GM23338 (cell line): Measurements from ENCODE around the gene SPOPL. TPM values are rescaled to one million over a fixed set of nuclear protein-coding genes. Genes with fewer than 3 reads are reported as not detected.

Experiments
- ATAC-seq: fragments of 200-7000 bp; cut with Tn5 transposase; 3 replicates; pipeline ENCODE4 v1.9.1; 2020
- DNase-seq: peaks from one replicate; pipeline ENCODE4 v3.0.0-alpha.2; 2015; ENCODE audit warnings: low spot score
- H2AFZ ChIP-seq: fragments of 200-600 bp; sonication (generic); 2 replicates; pipeline ENCODE4 v1.8.0; 2016; ENCODE audit warnings: antibody characterized with exemption, mild to moderate bottlenecking, moderate library complexity
- H3F3A ChIP-seq: fragments of 200-600 bp; sonication (generic); replicated peaks from 2 replicates; pipeline ENCODE4 v1.8.0; 2017; ENCODE audit warnings: antibody characterized with exemption, mixed run types, low read depth
- H3K27ac ChIP-seq: fragments of 200-600 bp; sonication (generic); 2 replicates; pipeline ENCODE4 v1.6.1; 2016; ENCODE audit warnings: low read depth
- H3K27me3 ChIP-seq: fragments of 200-600 bp; sonication (generic); 2 replicates; pipeline ENCODE4 v1.8.0; 2016; ENCODE audit warnings: mild to moderate bottlenecking, mixed run types, moderate library complexity; ENCODE audit not compliant: insufficient read depth
- H3K36me3 ChIP-seq: fragments of 200-600 bp; sonication (generic); 2 replicates; pipeline ENCODE4 v1.8.0; 2016; ENCODE audit warnings: mild to moderate bottlenecking; ENCODE audit not compliant: insufficient read depth
- H3K4me1 ChIP-seq: fragments of 200-600 bp; sonication (generic); 2 replicates; pipeline ENCODE4 v1.8.0; 2016; ENCODE audit warnings: mild to moderate bottlenecking, moderate library complexity; ENCODE audit not compliant: insufficient read depth
- H3K4me2 ChIP-seq: fragments of 200-600 bp; sonication (generic); 2 replicates; pipeline ENCODE4 v1.7.1; 2017; ENCODE audit warnings: mixed run types
- H3K4me3 ChIP-seq: fragments of 200-600 bp; sonication (generic); 2 replicates; pipeline ENCODE4 v1.6.1; 2016; ENCODE audit warnings: mixed run types
- H3K79me2 ChIP-seq: fragments of 200-600 bp; sonication (generic); replicated peaks from 2 replicates; pipeline ENCODE4 v1.8.0; 2017; ENCODE audit warnings: mild to moderate bottlenecking; ENCODE audit not compliant: insufficient read depth
- H3K9me2 ChIP-seq: fragments of 200-600 bp; sonication (generic); 2 replicates; pipeline ENCODE4 v1.8.0; 2017; ENCODE audit not compliant: insufficient read depth
- H4K20me1 ChIP-seq: fragments of 200-600 bp; sonication (generic); replicated peaks from 2 replicates; pipeline ENCODE4 v1.8.0; 2017; ENCODE audit warnings: mild to moderate bottlenecking; ENCODE audit not compliant: insufficient read depth
- H3K27ac Mint-ChIP-seq: 2 replicates; pipeline ENCODE4 v1.8.0; 2020; ENCODE audit warnings: inconsistent platforms, mild to moderate bottlenecking, moderate library complexity, mixed read lengths
- H3K27me3 Mint-ChIP-seq: 3 replicates; pipeline ENCODE4 v1.8.0; 2022; ENCODE audit warnings: low read depth, mild to moderate bottlenecking, moderate library complexity, mixed read lengths, inconsistent platforms; ENCODE audit not compliant: insufficient read depth, poor library complexity
- H3K36me3 Mint-ChIP-seq: 3 replicates; pipeline ENCODE4 v1.8.0; 2021; ENCODE audit warnings: low read depth, mild to moderate bottlenecking, inconsistent platforms, moderate library complexity, mixed read lengths
- H3K4me1 Mint-ChIP-seq: 3 replicates; pipeline ENCODE4 v1.8.0; 2020; ENCODE audit warnings: mild to moderate bottlenecking, inconsistent platforms, mixed read lengths
- H3K4me3 Mint-ChIP-seq: 3 replicates; pipeline ENCODE4 v1.8.0; 2021; ENCODE audit warnings: moderate library complexity, mild to moderate bottlenecking, inconsistent platforms, mixed read lengths
- H3K9me3 Mint-ChIP-seq: 3 replicates; pipeline ENCODE4 v1.8.0; 2020; ENCODE audit warnings: moderate library complexity, mild to moderate bottlenecking, inconsistent platforms, mixed read lengths
- EZH2phosphoT487 ChIP-seq: fragments of 200-600 bp; sonication (generic); IDR thresholded peaks from one replicate; pipeline ENCODE4 v1.8.1; 2018; ENCODE audit warnings: antibody characterized with exemption; ENCODE audit not compliant: unreplicated experiment
- NANOG ChIP-seq: IDR thresholded peaks from 2 replicates; pipeline ENCODE4 v1.6.1; 2016; ENCODE audit warnings: antibody characterized with exemption, borderline replicate concordance
- STAT1 ChIP-seq: IDR thresholded peaks from one replicate; pipeline ENCODE4 v1.6.1; 2016; ENCODE audit warnings: antibody characterized with exemption; ENCODE audit not compliant: unreplicated experiment
- ZNF114 ChIP-seq: fragments of 250-450 bp; sonication (Bioruptor Pico); IDR thresholded peaks from 2 replicates; pipeline ENCODE4 v1.5.0; 2020; ENCODE audit warnings: mild to moderate bottlenecking, moderate library complexity
- ZNF462 ChIP-seq: fragments of 250-450 bp; sonication (Bioruptor Pico); IDR thresholded peaks from 2 replicates; pipeline ENCODE4 v1.5.0; 2020; ENCODE audit warnings: mild to moderate bottlenecking, moderate library complexity
- polyA plus RNA-seq: library from polyadenylated mRNA; unstranded; fragments of >200 nt; fragmentation: Nextera tagmentation; extraction: Ambion mirVana; gene quantifications from 2 replicates; pipeline ENCODE4 v1.2.1, GENCODE V29; 2016
- total RNA-seq: library from RNA; depleted of rRNA; stranded (reverse); fragments of >200 nt; shearing (Covaris generic); gene quantifications from 2 replicates; pipeline ENCODE4 v1.2.3, GENCODE V29; 2014

The SPOPL gene
- total and polyA plus RNA-seq, 2 experiments from 2014 or later: 4.5 to 15.4 TPM

DNA sequence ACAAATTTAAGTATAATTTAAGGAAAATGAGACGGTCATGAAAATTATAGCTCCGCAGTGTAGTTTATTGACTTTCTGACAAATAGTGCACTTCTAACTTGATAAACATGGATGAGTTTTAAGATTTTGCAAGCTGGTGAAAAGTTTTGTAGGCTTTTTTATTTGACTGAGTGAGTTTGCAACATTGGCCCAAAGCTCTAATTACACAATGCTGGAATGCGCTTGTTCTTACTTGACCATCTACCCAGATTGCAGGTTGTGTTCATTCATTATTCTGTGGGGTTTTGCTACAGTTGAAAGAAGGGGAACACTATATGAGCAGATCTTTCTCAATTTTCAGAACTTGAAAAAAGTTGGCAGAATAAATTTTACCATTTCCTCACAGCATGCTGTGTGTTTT, 13.5 kb downstream of the SPOPL start (continued):
- no peak for TF ChIP-seq ZNF462 (CRISPR knock-in tag)
- TF ChIP-seq STAT1: no peak
- TF ChIP-seq EZH2phosphoT487: no peak
- no peak for TF ChIP-seq NANOG
- TF ChIP-seq ZNF114 (CRISPR knock-in tag): no peak

DNA sequence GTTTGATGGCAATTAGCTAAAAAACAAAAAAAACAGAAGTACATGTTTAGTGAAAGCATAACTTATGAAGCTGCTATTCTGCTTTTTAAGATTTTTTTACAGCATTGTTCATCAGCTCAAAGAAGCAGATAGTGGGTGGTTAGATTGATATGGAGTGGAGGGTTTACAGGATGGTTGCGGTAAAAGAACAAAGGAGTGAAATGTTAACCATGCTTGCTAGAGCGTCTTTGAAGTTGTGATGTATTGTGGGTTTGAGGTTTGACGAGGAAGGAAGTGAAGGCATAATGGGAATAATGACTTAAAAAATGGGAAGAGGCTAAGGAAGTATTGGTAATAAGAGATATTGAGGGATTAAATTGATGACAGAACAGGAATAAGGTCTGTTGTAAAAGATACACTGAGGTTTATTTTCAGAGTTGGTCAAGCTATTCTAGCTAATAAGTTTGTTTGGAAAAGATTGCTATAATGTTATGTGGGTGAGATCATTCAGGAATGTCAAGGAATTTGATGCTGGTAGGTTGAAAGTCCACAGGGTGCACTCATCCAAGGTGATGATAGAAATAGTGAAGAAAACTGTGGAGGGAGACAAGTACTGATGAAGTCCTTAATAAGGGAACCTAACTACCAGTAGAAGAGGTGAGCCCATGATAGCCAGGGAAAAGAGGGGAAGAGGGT, 14.6 kb downstream of the SPOPL start:
- ATAC-seq (no peak), DNase-seq (peak; percentile 16)
- H3K36me3 Mint-ChIP-seq: peaks cover 5% of the 10 kb centered on the region; the same call in 2 of the 3 replicates
- H2AFZ ChIP-seq: no peak overlapping the region
- H3K27ac ChIP-seq: no peak overlapping the region
- no peaks in the 10 kb centered on the region for H3K9me3 Mint-ChIP-seq
- H3K27ac Mint-ChIP-seq: no peak overlapping the region
- no peaks in the 10 kb centered on the region for H3K27me3 Mint-ChIP-seq
- peaks cover 12% of the 10 kb centered on the region for H4K20me1 ChIP-seq
- peaks cover 27% of the 10 kb centered on the region for H3K4me1 ChIP-seq
- no peaks in the 10 kb centered on the region for H3K27me3 ChIP-seq
- no peak overlapping the region; the same call in 1 of the 2 replicates for H3K4me2 ChIP-seq
- H3F3A ChIP-seq: no peaks in the 10 kb centered on the region
- H3K4me1 Mint-ChIP-seq: peaks cover 28% of the 10 kb centered on the region
- H3K36me3 ChIP-seq: no peaks in the 10 kb centered on the region
- TF ChIP-seq ZNF114 (CRISPR knock-in tag) (no peak), ZNF462 (CRISPR knock-in tag) (no peak)
- H3K4me3 Mint-ChIP-seq: no peak overlapping the region
- H3K79me2 ChIP-seq: peaks cover 100% of the 10 kb centered on the region
- H3K4me3 ChIP-seq: no peak overlapping the region
- H3K9me2 ChIP-seq: no peaks in the 10 kb centered on the region
